ENCODE measurements around the gene EGF.

DNA sequence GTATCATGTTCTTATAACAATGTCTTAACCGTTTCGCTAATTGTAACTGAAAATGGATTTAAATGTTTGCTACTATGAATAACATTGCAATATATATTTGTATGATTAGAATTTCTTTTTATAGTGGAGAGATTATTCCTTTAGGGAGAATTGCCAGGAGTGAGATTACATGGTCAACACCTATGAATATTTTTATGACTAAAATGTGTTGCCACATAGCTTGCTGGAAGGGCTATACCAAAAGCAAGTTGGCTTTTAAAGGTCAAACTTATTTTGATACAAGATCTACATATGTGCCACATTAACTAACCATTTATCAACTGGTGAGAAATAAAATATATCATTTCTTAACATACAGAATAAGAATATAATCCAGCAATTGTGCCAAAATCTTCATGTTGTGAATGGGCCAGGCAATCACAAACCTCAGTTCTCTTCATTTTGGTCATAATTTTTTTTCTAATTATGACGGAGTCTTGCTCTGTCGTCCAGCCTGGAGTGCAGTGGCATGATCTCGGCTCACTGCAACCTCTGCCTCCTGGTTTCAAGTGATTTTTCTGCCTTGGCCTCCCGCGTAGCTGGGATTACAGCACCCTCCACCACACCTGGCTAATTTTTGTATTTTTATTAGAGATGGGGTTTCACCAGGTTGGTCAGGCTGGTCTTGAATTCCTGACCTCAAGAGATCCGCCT, 10.0 kb upstream of the EGF start:
- TF ChIP-seq, protein P1, sequence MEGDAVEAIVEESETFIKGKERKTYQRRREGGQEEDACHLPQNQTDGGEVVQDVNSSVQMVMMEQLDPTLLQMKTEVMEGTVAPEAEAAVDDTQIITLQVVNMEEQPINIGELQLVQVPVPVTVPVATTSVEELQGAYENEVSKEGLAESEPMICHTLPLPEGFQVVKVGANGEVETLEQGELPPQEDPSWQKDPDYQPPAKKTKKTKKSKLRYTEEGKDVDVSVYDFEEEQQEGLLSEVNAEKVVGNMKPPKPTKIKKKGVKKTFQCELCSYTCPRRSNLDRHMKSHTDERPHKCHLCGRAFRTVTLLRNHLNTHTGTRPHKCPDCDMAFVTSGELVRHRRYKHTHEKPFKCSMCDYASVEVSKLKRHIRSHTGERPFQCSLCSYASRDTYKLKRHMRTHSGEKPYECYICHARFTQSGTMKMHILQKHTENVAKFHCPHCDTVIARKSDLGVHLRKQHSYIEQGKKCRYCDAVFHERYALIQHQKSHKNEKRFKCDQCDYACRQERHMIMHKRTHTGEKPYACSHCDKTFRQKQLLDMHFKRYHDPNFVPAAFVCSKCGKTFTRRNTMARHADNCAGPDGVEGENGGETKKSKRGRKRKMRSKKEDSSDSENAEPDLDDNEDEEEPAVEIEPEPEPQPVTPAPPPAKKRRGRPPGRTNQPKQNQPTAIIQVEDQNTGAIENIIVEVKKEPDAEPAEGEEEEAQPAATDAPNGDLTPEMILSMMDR (IDR thresholded peaks at IDR 0.05) = no peak
- no peak for TF ChIP-seq POLR2A (IDR thresholded peaks at IDR 0.05)

All from heart left ventricle (tissue), 13 donors.